Measurements from ENCODE around the gene RHOBTB3.

- TF ChIP-seq CTCF (IDR thresholded peaks at IDR 0.05) (no peak), POLR2AphosphoS5 (IDR thresholded peaks at IDR 0.05) (no peak)
Measured at GRCh38 chr5:95803271-95804148, 72.4 kb downstream of the RHOBTB3 start.

Measured in breast epithelium (tissue), 3 donors.